Ishikawa (cell line): ENCODE measurements around the gene HS3ST2.

Source experiments
- CEBPB ChIP-seq: IDR thresholded peaks from 2 replicates; pipeline ENCODE4 v1.6.1; 2012
- EGR1 ChIP-seq: IDR thresholded peaks from 2 replicates; pipeline ENCODE4 v1.6.1; 2012
- EP300 ChIP-seq: IDR thresholded peaks from 2 replicates; pipeline ENCODE4 v1.6.1; 2012; ENCODE audit warnings: borderline replicate concordance
- MAX ChIP-seq: IDR thresholded peaks from 2 replicates; pipeline ENCODE4 v1.6.1; 2012
- TAF1 ChIP-seq: IDR thresholded peaks from 2 replicates; pipeline ENCODE4 v1.6.1; 2012; ENCODE audit warnings: low read depth, mild to moderate bottlenecking
- USF1 ChIP-seq: IDR thresholded peaks from 2 replicates; pipeline ENCODE4 v1.6.1; 2012
- YY1 ChIP-seq: IDR thresholded peaks from 2 replicates; pipeline ENCODE4 v1.6.1; 2012; ENCODE audit warnings: low read depth
- TF ChIP-seq, protein P1 (sequence below): IDR thresholded peaks from 2 replicates; pipeline ENCODE4 v1.6.1; 2012; ENCODE audit warnings: low read depth, mild to moderate bottlenecking

DNA sequence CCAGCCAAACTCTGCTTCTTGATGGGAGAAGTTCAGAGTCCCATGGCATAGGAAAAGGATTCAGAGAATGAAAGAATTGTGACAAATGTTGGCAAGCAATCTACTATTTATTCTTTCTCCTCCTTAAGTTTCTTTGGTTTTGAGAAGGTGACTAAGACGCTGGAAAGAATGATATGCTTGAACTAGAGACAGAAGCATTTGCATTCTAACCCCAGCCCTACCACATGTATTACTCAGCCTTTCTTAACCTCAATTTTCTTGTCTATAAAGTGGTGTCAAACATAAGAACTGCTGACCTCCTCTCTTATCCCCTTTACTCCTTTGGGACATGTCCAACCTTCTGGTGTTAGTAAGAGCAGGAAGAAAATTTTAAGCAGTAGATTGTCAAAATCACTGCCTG is 124.7 kb downstream of the HS3ST2 start:
- TF ChIP-seq YY1 = no peak
- no peak for TF ChIP-seq CEBPB
- no peak for TF ChIP-seq EGR1
- TF ChIP-seq TAF1 = no peak
- TF ChIP-seq, protein P1, sequence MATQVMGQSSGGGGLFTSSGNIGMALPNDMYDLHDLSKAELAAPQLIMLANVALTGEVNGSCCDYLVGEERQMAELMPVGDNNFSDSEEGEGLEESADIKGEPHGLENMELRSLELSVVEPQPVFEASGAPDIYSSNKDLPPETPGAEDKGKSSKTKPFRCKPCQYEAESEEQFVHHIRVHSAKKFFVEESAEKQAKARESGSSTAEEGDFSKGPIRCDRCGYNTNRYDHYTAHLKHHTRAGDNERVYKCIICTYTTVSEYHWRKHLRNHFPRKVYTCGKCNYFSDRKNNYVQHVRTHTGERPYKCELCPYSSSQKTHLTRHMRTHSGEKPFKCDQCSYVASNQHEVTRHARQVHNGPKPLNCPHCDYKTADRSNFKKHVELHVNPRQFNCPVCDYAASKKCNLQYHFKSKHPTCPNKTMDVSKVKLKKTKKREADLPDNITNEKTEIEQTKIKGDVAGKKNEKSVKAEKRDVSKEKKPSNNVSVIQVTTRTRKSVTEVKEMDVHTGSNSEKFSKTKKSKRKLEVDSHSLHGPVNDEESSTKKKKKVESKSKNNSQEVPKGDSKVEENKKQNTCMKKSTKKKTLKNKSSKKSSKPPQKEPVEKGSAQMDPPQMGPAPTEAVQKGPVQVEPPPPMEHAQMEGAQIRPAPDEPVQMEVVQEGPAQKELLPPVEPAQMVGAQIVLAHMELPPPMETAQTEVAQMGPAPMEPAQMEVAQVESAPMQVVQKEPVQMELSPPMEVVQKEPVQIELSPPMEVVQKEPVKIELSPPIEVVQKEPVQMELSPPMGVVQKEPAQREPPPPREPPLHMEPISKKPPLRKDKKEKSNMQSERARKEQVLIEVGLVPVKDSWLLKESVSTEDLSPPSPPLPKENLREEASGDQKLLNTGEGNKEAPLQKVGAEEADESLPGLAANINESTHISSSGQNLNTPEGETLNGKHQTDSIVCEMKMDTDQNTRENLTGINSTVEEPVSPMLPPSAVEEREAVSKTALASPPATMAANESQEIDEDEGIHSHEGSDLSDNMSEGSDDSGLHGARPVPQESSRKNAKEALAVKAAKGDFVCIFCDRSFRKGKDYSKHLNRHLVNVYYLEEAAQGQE = no peak
- TF ChIP-seq MAX = no peak
- TF ChIP-seq EP300 = no peak
- TF ChIP-seq USF1 = no peak
